Trophoblast cell (in vitro differentiated cells and primary cell): ENCODE results near the gene SLC5A5.
A peak's percentile ranks its signal among the peaks of the same experiment; 100 is the strongest.

ENCODE experiments used
- DNase-seq, 2 donors: peaks; one replicate each; pipeline ENCODE4 v3.0.0-alpha.2; 2016
- H2AFZ ChIP-seq: 2 replicates; pipeline ENCODE4 v1.6.1; 2013; ENCODE audit warnings: low read length, moderate library complexity, mild to moderate bottlenecking; ENCODE audit not compliant: insufficient read depth, poor library complexity
- H2AK5ac ChIP-seq: 2 replicates; pipeline ENCODE4 v1.6.1; 2013; ENCODE audit warnings: mild to moderate bottlenecking, low read length
- H2BK120ac ChIP-seq: 2 replicates; pipeline ENCODE4 v1.6.1; 2013; ENCODE audit warnings: low read length, mild to moderate bottlenecking, moderate library complexity; ENCODE audit not compliant: insufficient read depth, poor library complexity
- H2BK12ac ChIP-seq: 2 replicates; pipeline ENCODE4 v1.6.1; 2013; ENCODE audit warnings: mild to moderate bottlenecking, low read length, moderate library complexity
- H2BK5ac ChIP-seq: 2 replicates; pipeline ENCODE4 v1.6.1; 2013; ENCODE audit warnings: low read length, low read depth, moderate library complexity, mild to moderate bottlenecking; ENCODE audit not compliant: poor library complexity
- H3K14ac ChIP-seq: 2 replicates; pipeline ENCODE4 v1.6.1; 2013; ENCODE audit warnings: mild to moderate bottlenecking, low read length
- H3K18ac ChIP-seq: 2 replicates; pipeline ENCODE4 v1.6.1; 2013; ENCODE audit warnings: mild to moderate bottlenecking, low read length
- H3K23ac ChIP-seq: 2 replicates; pipeline ENCODE4 v1.6.1; 2013; ENCODE audit warnings: low read length
- H3K27ac ChIP-seq: 2 replicates; pipeline ENCODE4 v1.5.1; 2013; ENCODE audit warnings: low read depth, mild to moderate bottlenecking, inconsistent platforms, low read length, moderate library complexity
- H3K27me3 ChIP-seq: 2 replicates; pipeline ENCODE4 v1.6.1; 2013; ENCODE audit warnings: inconsistent platforms, mild to moderate bottlenecking, low read length, moderate library complexity; ENCODE audit not compliant: insufficient read depth
- H3K36me3 ChIP-seq, 2 experiments: 1 replicate in 1 of 2; 2 replicates in 1 of 2; pipeline ENCODE4 v1.6.1; 2013; ENCODE audit warnings: low read length in 2 of 2, mild to moderate bottlenecking in 2 of 2, moderate library complexity in 1 of 2; ENCODE audit not compliant: insufficient read depth in 2 of 2, control insufficient read depth in 1 of 2
- H3K4ac ChIP-seq: 2 replicates; pipeline ENCODE4 v1.6.1; 2013; ENCODE audit warnings: low read depth, mild to moderate bottlenecking, low read length, moderate library complexity
- H3K4me1 ChIP-seq, 2 experiments: 1 replicate in 1 of 2; 2 replicates in 1 of 2; pipeline ENCODE4 v1.6.1; 2013; ENCODE audit warnings: low read length in 2 of 2, mild to moderate bottlenecking in 2 of 2, moderate library complexity in 1 of 2; ENCODE audit not compliant: insufficient read depth in 2 of 2, control insufficient read depth in 1 of 2
- H3K4me2 ChIP-seq: 2 replicates; pipeline ENCODE4 v1.6.1; 2013; ENCODE audit warnings: inconsistent platforms, mild to moderate bottlenecking, low read length, moderate library complexity
- H3K4me3 ChIP-seq: 2 replicates; pipeline ENCODE4 v1.5.1; 2013; ENCODE audit warnings: mild to moderate bottlenecking, low read depth, low read length, inconsistent platforms
- H3K79me1 ChIP-seq: one replicate; pipeline ENCODE4 v1.6.1; 2013; ENCODE audit warnings: low read length
- H3K79me2 ChIP-seq: 2 replicates; pipeline ENCODE4 v1.6.1; 2013; ENCODE audit warnings: low read length, mild to moderate bottlenecking; ENCODE audit not compliant: control insufficient read depth, insufficient read depth, poor library complexity
- H3K9ac ChIP-seq: 2 replicates; pipeline ENCODE4 v1.6.1; 2013; ENCODE audit warnings: mild to moderate bottlenecking, low read length
- H3K9me3 ChIP-seq: 2 replicates; pipeline ENCODE4 v1.6.1; 2013; ENCODE audit warnings: low read depth, mild to moderate bottlenecking, control low read depth, inconsistent platforms, low read length; ENCODE audit not compliant: insufficient read depth
- H4K12ac ChIP-seq: 2 replicates; pipeline ENCODE4 v1.6.1; 2013; ENCODE audit warnings: low read depth, mild to moderate bottlenecking, low read length, moderate library complexity
- H4K8ac ChIP-seq: 2 replicates; pipeline ENCODE4 v1.6.1; 2013; ENCODE audit warnings: low read depth, mild to moderate bottlenecking, low read length, moderate library complexity
- H4K91ac ChIP-seq: one replicate; pipeline ENCODE4 v1.6.1; 2013; ENCODE audit warnings: low read depth, mild to moderate bottlenecking, low read length, moderate library complexity
- WGBS: extraction: QIAGEN DNeasy Blood & Tissue Kit; methylation state at CpG from one replicate; pipeline ENCODE4 v1.1.7; 2013; ENCODE audit warnings: missing lambda C conversion rate; ENCODE audit not compliant: insufficient read length, insufficient coverage; ENCODE audit errors: extremely low coverage; 5-methylcytosine and 5-hydroxymethylcytosine counted together

The SLC5A5 gene

DNA sequence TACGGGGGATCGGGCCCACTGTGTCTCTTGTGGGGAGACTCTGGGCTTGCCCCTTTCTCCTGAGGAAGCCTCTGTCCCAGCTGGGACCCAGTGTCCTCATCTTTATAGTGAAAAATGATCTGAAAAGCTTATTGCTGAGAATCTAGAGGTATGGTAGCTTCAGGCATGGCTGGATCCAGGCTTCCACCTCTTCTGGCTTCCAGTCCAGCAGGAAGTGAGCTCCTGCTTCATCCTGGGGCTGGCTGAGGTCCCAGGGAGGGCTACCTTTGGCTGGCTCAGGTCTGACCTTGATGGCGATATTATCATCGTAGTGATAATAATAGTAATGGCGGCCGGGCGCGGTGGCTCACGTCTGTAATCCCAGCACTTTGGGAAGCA lies 3.0 kb downstream of the SLC5A5 start:
- Histone ChIP-seq H3K27ac (no peak overlapping the region), H2BK120ac (no peak overlapping the region), H2BK12ac (no peak overlapping the region), H2BK5ac (no peak overlapping the region), H4K91ac (no peak overlapping the region), H3K4ac (no peak overlapping the region), H2AK5ac (no peak overlapping the region), H3K4me3 (no peak overlapping the region), H3K4me2 (no peak overlapping the region), H3K14ac (no peak overlapping the region), H3K9me3 (peaks cover 5% of the 10 kb centered on the region), H3K18ac (no peak overlapping the region), H3K36me3 (no peaks in the 10 kb centered on the region), H3K27me3 (no peaks in the 10 kb centered on the region), H4K12ac (no peak overlapping the region), H3K4me1 (peaks cover 5% of the 10 kb centered on the region in 2 experiments), H3K23ac (no peak overlapping the region), H3K79me1 (no peaks in the 10 kb centered on the region), H3K9ac (no peak overlapping the region), H4K8ac (no peak overlapping the region), H3K79me2 (peaks cover 1% of the 10 kb centered on the region), H2AFZ (no peak overlapping the region)
- no CpG with 5 or more reads among the region's 9 CpGs for WGBS
- no peak for DNase-seq

GRCh38 chr19:17877696-17878095 lies 6.0 kb downstream of the SLC5A5 start:
- no peaks in the 10 kb centered on the region for H3K27me3 ChIP-seq
- H3K4me2 ChIP-seq = no peak overlapping the region
- no peak overlapping the region for H3K14ac ChIP-seq
- no peak overlapping the region for H3K18ac ChIP-seq
- DNase-seq = no peak
- no peak overlapping the region for H3K27ac ChIP-seq
- H4K12ac ChIP-seq = no peak overlapping the region
- H3K4me1 ChIP-seq = peaks cover 5% of the 10 kb centered on the region in 2 experiments
- no peak overlapping the region for H2AFZ ChIP-seq
- no peak overlapping the region for H2BK5ac ChIP-seq
- no peak overlapping the region for H3K9ac ChIP-seq
- H3K79me1 ChIP-seq = no peaks in the 10 kb centered on the region
- no peak overlapping the region for H2BK12ac ChIP-seq
- peaks cover 5% of the 10 kb centered on the region for H3K9me3 ChIP-seq
- WGBS = no CpG with 5 or more reads among the region's 16 CpGs
- no peak overlapping the region for H3K23ac ChIP-seq
- H3K36me3 ChIP-seq = no peaks in the 10 kb centered on the region
- H4K8ac ChIP-seq = no peak overlapping the region
- no peak overlapping the region for H3K4me3 ChIP-seq
- no peak overlapping the region for H2AK5ac ChIP-seq
- peaks cover 1% of the 10 kb centered on the region for H3K79me2 ChIP-seq
- H2BK120ac ChIP-seq = no peak overlapping the region
- no peak overlapping the region for H4K91ac ChIP-seq
- H3K4ac ChIP-seq = no peak overlapping the region

DNA sequence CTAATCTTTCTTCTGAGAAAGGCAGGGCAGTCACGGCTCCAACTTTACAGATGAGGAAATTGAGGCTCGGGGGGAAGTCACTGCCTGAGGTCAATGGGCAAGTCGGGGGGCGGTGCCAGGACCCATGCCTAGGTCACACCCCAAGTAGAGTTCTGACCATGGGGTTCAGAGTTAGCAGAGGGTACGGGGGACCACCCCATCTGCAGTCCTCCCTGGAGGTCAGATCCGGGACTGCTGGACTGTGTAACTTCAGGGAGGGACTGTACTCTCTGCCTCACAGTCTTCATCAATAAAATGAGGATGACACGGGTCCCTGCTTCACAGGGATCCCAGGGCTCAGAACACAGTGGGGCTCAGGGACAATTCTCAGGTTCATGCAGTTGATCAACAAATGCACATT lies 7.7 kb downstream of the SLC5A5 start:
- Histone ChIP-seq H3K4me1 (no peaks in the 10 kb centered on the region), H3K18ac (no peak overlapping the region), H3K4ac (no peak overlapping the region), H4K91ac (no peak overlapping the region), H3K79me1 (no peaks in the 10 kb centered on the region), H2BK120ac (no peak overlapping the region), H3K14ac (no peak overlapping the region), H4K12ac (no peak overlapping the region), H2BK5ac (no peak overlapping the region), H2BK12ac (no peak overlapping the region), H3K9me3 (peaks cover 4% of the 10 kb centered on the region), H4K8ac (no peak overlapping the region), H3K36me3 (no peaks in the 10 kb centered on the region), H2AK5ac (no peak overlapping the region), H3K4me3 (no peak overlapping the region), H3K27ac (no peak overlapping the region), H2AFZ (no peak overlapping the region), H3K9ac (no peak overlapping the region), H3K27me3 (no peaks in the 10 kb centered on the region), H3K4me2 (no peak overlapping the region), H3K23ac (no peak overlapping the region), H3K79me2 (no peaks in the 10 kb centered on the region)
- no CpG with 5 or more reads among the region's 7 CpGs for WGBS
- no peak for DNase-seq

- Histone ChIP-seq H2AFZ (no peak overlapping the region), H3K4me3 (peak overlapping the region; percentile 13), H3K36me3 (no peaks in the 10 kb centered on the region), H2BK120ac (no peak overlapping the region), H3K4ac (no peak overlapping the region), H3K27ac (no peak overlapping the region), H3K14ac (no peak overlapping the region), H3K79me2 (no peaks in the 10 kb centered on the region), H3K23ac (no peak overlapping the region), H3K79me1 (no peaks in the 10 kb centered on the region), H3K27me3 (no peaks in the 10 kb centered on the region), H3K9me3 (peaks cover 4% of the 10 kb centered on the region), H3K18ac (no peak overlapping the region), H2AK5ac (no peak overlapping the region), H3K4me2 (no peak overlapping the region), H4K8ac (no peak overlapping the region), H4K91ac (no peak overlapping the region), H4K12ac (no peak overlapping the region), H2BK12ac (no peak overlapping the region), H3K9ac (no peak overlapping the region), H3K4me1 (no peaks in the 10 kb centered on the region), H2BK5ac (no peak overlapping the region)
- DNase-seq = no peak
- no CpG with 5 or more reads among the region's 7 CpGs for WGBS
These were observed 10.0 kb downstream of the SLC5A5 start for GRCh38 chr19:17881701-17882100.
